Naive thymus-derived CD8-positive, alpha-beta T cell (primary cell): ENCODE data around the gene TMEM200A. TPM values are rescaled to one million over a fixed set of nuclear protein-coding genes. Genes with fewer than 3 reads are reported as not detected.

ENCODE experiments used
- ATAC-seq, 2 donors: fragments of 150-1000 bp; cut with Tn5 transposase in 1 of 2; sonication (Bioruptor Pico), chemical (Tn5 transposase) in 1 of 2; 1 replicate in 1 of 2; 2 replicates in 1 of 2; pipeline ENCODE4 v1.10.0; 2021; ENCODE audit warnings: mild to moderate bottlenecking in 2 of 2, moderate library complexity in 2 of 2
- POLR2A ChIA-PET: fragments of 350-600 bp; sonication (Branson Sonifier 250); formaldehyde crosslinking; loops from one replicate; lab custom pipeline; 2021; ENCODE audit warnings: antibody characterized with exemption; lab: Charles Lee
- DNase-seq, 10 donors: peaks; one replicate each; pipeline versions ENCODE4 v3.0.0 to v3.0.0-alpha.2; 2020 to 2022
- H3K27ac Mint-ChIP-seq, 10 donors: one replicate each; pipeline ENCODE4 v1.8.0; 2020 to 2022; ENCODE audit warnings: mild to moderate bottlenecking in 10 of 10, mixed read lengths in 10 of 10, moderate library complexity in 4 of 10, inconsistent platforms in 1 of 10
- H3K27me3 Mint-ChIP-seq, 5 donors: one replicate each; pipeline ENCODE4 v1.8.0; 2021 to 2022; ENCODE audit warnings: mixed read lengths in 5 of 5
- H3K36me3 Mint-ChIP-seq, 3 donors: one replicate each; pipeline ENCODE4 v1.8.0; 2020 to 2022; ENCODE audit warnings: mixed read lengths in 3 of 3, mild to moderate bottlenecking in 2 of 3, inconsistent platforms in 1 of 3
- H3K4me1 Mint-ChIP-seq, 4 donors: one replicate each; pipeline ENCODE4 v1.8.0; 2021 to 2022; ENCODE audit warnings: mixed read lengths in 4 of 4
- H3K4me3 Mint-ChIP-seq, 10 donors: one replicate each; pipeline ENCODE4 v1.8.0; 2020 to 2022; ENCODE audit warnings: mild to moderate bottlenecking in 10 of 10, mixed read lengths in 10 of 10, moderate library complexity in 6 of 10, inconsistent platforms in 1 of 10
- H3K9me3 Mint-ChIP-seq, 9 donors: one replicate each; pipeline ENCODE4 v1.8.0; 2020 to 2022; ENCODE audit warnings: mixed read lengths in 9 of 9, mild to moderate bottlenecking in 3 of 9, inconsistent platforms in 1 of 9, moderate library complexity in 1 of 9
- polyA plus RNA-seq, 3 donors: library from polyadenylated mRNA; unstranded; fragments of 300-500 nt; fragmentation: Illumina TruSeq; gene quantifications; one replicate each; pipeline ENCODE4 v1.2.3, GENCODE V29; 2021
- total RNA-seq, 8 experiments: library from RNA in 2 of 8; stranded (reverse) in 2 of 8; gene quantifications; one replicate each; pipeline ENCODE4 v1.2.3 and lab custom pipeline; 2021 to 2026

TMEM200A gene
- total and polyA plus RNA-seq, 5 experiments from 2014 or later: 0.14 TPM; not detected in 4

GRCh38 chr6:130364224-130364780, 1.5 kb upstream of the TMEM200A start:
- POLR2A ChIA-PET: no interaction called here
- peaks cover 0 to 18% (median 9%) of the 10 kb centered on the region in 9 donors for H3K9me3 Mint-ChIP-seq
- H3K27me3 Mint-ChIP-seq: peaks cover 11 to 48% (median 24%) of the 10 kb centered on the region in 5 donors
- ATAC-seq (no peak), DNase-seq (no peak)
- peaks cover 8 to 18% (median 14%) of the 10 kb centered on the region in 4 donors for H3K4me1 Mint-ChIP-seq
- H3K36me3 Mint-ChIP-seq: peaks cover 0 to 5% (median 0%) of the 10 kb centered on the region in 3 donors
- H3K4me3 Mint-ChIP-seq: peak overlapping the region; percentile 46 to 82 (median 68)
- H3K27ac Mint-ChIP-seq: peak overlapping the region in 1 of 10 donors; percentile 43

GRCh38 chr6:130366107-130367005, 539 bp downstream of the TMEM200A start:
- no peaks in the 10 kb centered on the region for H3K36me3 Mint-ChIP-seq
- H3K9me3 Mint-ChIP-seq: peaks cover 0 to 8% (median 2%) of the 10 kb centered on the region in 9 donors
- POLR2A ChIA-PET: no interaction called here
- H3K27ac Mint-ChIP-seq: peak overlapping the region in 1 of 10 donors; percentile 36
- H3K4me1 Mint-ChIP-seq: peaks cover 8 to 18% (median 14%) of the 10 kb centered on the region in 4 donors
- H3K27me3 Mint-ChIP-seq: peaks cover 11 to 60% (median 21%) of the 10 kb centered on the region in 5 donors
- DNase-seq: peak in 4 of 10 donors; percentile 2 to 12 (median 10)
- peak overlapping the region; percentile 71 to 86 (median 74) for H3K4me3 Mint-ChIP-seq
- ATAC-seq: peak; percentile 65 to 72

DNA sequence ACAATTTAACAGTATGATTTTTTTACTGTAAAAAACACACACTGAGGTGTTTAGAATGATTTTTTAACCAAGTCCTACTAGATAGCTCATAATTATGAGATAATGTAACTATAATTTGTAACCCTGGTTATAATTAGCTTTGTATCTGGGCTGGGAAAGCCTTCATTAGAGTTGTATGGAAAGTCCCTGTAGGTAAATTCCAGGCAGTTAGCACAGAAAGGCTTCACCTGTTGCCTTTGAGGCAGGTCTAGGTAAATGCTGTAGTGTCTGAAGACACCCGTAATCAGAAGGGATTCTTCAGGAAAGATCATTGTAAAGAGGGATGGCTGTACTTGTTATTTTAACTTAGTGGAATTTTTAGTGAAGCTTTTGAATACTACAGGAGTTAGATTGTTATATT, 1.9 kb downstream of the TMEM200A start:
- H3K4me1 Mint-ChIP-seq: peaks cover 8 to 18% (median 14%) of the 10 kb centered on the region in 4 donors
- no peak overlapping the region for H3K27ac Mint-ChIP-seq
- H3K9me3 Mint-ChIP-seq: peaks cover 0 to 5% (median 0%) of the 10 kb centered on the region in 9 donors
- no peaks in the 10 kb centered on the region for H3K36me3 Mint-ChIP-seq
- no peak for DNase-seq
- H3K27me3 Mint-ChIP-seq: peaks cover 9 to 60% (median 21%) of the 10 kb centered on the region in 5 donors
- H3K4me3 Mint-ChIP-seq: no peak overlapping the region
- no peak for ATAC-seq
- POLR2A ChIA-PET: no interaction called here

GRCh38 chr6:130368576-130368975, 2.8 kb downstream of the TMEM200A start:
- peaks cover 9 to 52% (median 21%) of the 10 kb centered on the region in 5 donors for H3K27me3 Mint-ChIP-seq

DNA sequence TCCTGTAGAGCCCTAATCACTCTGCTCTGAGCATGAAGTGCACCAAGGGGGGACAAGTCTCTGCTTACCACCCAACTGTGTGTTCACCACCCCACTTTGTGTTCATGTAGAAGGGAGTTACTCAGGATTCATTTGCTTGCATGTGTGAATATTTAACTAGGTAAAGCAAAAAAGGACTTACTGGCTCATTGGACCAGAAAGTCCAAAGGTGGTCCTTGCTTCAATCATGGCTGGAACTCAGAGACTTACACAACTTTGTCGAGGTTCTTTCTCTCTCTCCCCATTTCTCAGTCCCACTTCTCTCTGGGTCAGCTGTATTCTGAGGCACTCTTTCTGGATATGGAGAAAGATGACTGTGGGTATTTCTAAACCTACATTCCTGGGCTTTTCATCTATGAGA, 4.0 kb downstream of the TMEM200A start:
- DNase-seq: no peak
- H3K9me3 Mint-ChIP-seq: no peaks in the 10 kb centered on the region
- POLR2A ChIA-PET: no interaction called here
- no peak for ATAC-seq
- peaks cover 4 to 41% (median 19%) of the 10 kb centered on the region in 5 donors for H3K27me3 Mint-ChIP-seq
- H3K4me3 Mint-ChIP-seq: no peak overlapping the region
- H3K27ac Mint-ChIP-seq: no peak overlapping the region
- H3K36me3 Mint-ChIP-seq: no peaks in the 10 kb centered on the region
- H3K4me1 Mint-ChIP-seq: peaks cover 2 to 10% (median 6%) of the 10 kb centered on the region in 4 donors

More at GRCh38 chr6:130368576-130368975, 2.8 kb downstream of the TMEM200A start:
- no peak overlapping the region for H3K4me3 Mint-ChIP-seq
- peaks cover 0 to 3% (median 0%) of the 10 kb centered on the region in 9 donors for H3K9me3 Mint-ChIP-seq
- H3K36me3 Mint-ChIP-seq: no peaks in the 10 kb centered on the region
- no peak for ATAC-seq
- POLR2A ChIA-PET: no interaction called here
- peaks cover 8 to 18% (median 14%) of the 10 kb centered on the region in 4 donors for H3K4me1 Mint-ChIP-seq
- DNase-seq: no peak
- no peak overlapping the region for H3K27ac Mint-ChIP-seq

GRCh38 chr6:130371921-130372420, 6.2 kb downstream of the TMEM200A start:
- Mint-ChIP-seq H3K9me3 (no peaks in the 10 kb centered on the region), H3K27me3 (peaks cover 3 to 34% (median 8%) of the 10 kb centered on the region in 5 donors), H3K4me1 (peaks cover 0 to 2% (median under 1%) of the 10 kb centered on the region in 4 donors), H3K27ac (peak overlapping the region in 1 of 10 donors; percentile 12), H3K36me3 (no peaks in the 10 kb centered on the region), H3K4me3 (no peak overlapping the region)
- DNase-seq (no peak), ATAC-seq (no peak)
- POLR2A ChIA-PET: no interaction called here

- ATAC-seq: no peak
- DNase-seq: no peak
- H3K36me3 Mint-ChIP-seq: no peaks in the 10 kb centered on the region
- H3K27ac Mint-ChIP-seq: no peak overlapping the region
- POLR2A ChIA-PET: no interaction called here
- peaks cover 3 to 28% (median 6%) of the 10 kb centered on the region in 5 donors for H3K27me3 Mint-ChIP-seq
- no peaks in the 10 kb centered on the region for H3K9me3 Mint-ChIP-seq
- H3K4me3 Mint-ChIP-seq: no peak overlapping the region
- peaks cover 0 to 2% (median 0%) of the 10 kb centered on the region in 4 donors for H3K4me1 Mint-ChIP-seq
Observed at GRCh38 chr6:130372786-130373185, 7.0 kb downstream of the TMEM200A start.

GRCh38 chr6:130373992-130374391, 8.2 kb downstream of the TMEM200A start:
- H3K4me1 Mint-ChIP-seq: no peaks in the 10 kb centered on the region
- no peak overlapping the region for H3K4me3 Mint-ChIP-seq
- ATAC-seq (no peak), DNase-seq (no peak)
- no peaks in the 10 kb centered on the region for H3K9me3 Mint-ChIP-seq
- no peaks in the 10 kb centered on the region for H3K36me3 Mint-ChIP-seq
- H3K27me3 Mint-ChIP-seq: peaks cover 0 to 15% (median 2%) of the 10 kb centered on the region in 5 donors
- H3K27ac Mint-ChIP-seq: no peak overlapping the region
- POLR2A ChIA-PET: no interaction called here

DNA sequence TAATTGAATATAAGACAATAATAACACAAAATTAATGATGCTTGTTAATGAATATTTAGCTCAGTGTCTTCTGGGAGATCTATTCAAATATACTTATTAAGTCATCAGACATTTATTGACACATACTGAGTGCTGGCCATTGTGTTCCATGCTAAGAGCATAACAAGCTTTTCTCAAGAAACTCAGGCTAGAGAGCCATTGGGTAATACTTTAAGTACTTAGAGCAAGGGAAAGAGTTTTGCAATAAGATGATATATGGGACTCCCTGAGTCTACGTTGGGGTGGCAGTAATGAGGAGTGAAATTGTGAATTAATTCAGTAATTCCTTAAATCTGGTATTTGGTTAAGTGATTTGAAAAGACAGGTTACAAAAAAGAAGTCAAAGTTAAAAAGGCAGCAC, 11.1 kb downstream of the TMEM200A start:
- Mint-ChIP-seq H3K27me3 (peaks cover 0 to 2% (median 0%) of the 10 kb centered on the region in 5 donors), H3K4me3 (no peak overlapping the region), H3K27ac (no peak overlapping the region), H3K9me3 (no peaks in the 10 kb centered on the region), H3K4me1 (peaks cover 3 to 10% (median 8%) of the 10 kb centered on the region in 4 donors), H3K36me3 (no peaks in the 10 kb centered on the region)
- POLR2A ChIA-PET: no interaction called here
- DNase-seq: no peak
- ATAC-seq: no peak

GRCh38 chr6:130377371-130377770, 11.6 kb downstream of the TMEM200A start:
- H3K27me3 Mint-ChIP-seq: peaks cover 0 to 2% (median 0%) of the 10 kb centered on the region in 5 donors
- H3K4me1 Mint-ChIP-seq: peaks cover 6 to 14% (median 13%) of the 10 kb centered on the region in 4 donors
- POLR2A ChIA-PET: no interaction called here
- no peak for ATAC-seq
- no peak for DNase-seq
- H3K9me3 Mint-ChIP-seq: no peaks in the 10 kb centered on the region
- H3K27ac Mint-ChIP-seq: no peak overlapping the region
- H3K36me3 Mint-ChIP-seq: no peaks in the 10 kb centered on the region
- H3K4me3 Mint-ChIP-seq: no peak overlapping the region

DNA sequence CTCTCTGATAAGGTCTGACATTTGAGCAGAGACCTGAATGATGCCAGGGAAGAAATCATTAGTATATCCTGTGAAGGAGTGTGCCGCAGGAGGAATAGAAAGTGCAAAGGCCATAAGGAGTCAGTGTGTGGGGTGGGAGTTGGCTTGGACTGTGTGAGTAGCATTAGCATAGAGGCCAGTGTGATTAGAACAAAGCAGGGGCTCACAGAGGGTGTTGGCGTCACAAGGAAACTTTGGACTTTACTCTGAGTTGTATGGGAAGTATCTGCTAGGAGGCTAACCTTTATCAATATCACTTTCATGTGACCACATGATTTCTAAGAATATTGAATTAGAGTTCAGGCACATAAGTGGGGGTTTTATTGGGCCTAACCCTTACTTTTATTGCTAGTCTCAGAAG, 12.1 kb downstream of the TMEM200A start:
- DNase-seq: no peak
- Mint-ChIP-seq H3K36me3 (no peaks in the 10 kb centered on the region), H3K9me3 (no peaks in the 10 kb centered on the region), H3K4me3 (no peak overlapping the region), H3K27me3 (peaks cover 0 to 2% (median 0%) of the 10 kb centered on the region in 5 donors), H3K4me1 (peaks cover 6 to 19% (median 14%) of the 10 kb centered on the region in 4 donors), H3K27ac (no peak overlapping the region)
- ATAC-seq: no peak
- POLR2A ChIA-PET: no interaction called here

- Mint-ChIP-seq H3K27ac (no peak overlapping the region), H3K27me3 (peaks cover 0 to 2% (median 0%) of the 10 kb centered on the region in 5 donors), H3K4me1 (peaks cover 6 to 19% (median 14%) of the 10 kb centered on the region in 4 donors), H3K36me3 (no peaks in the 10 kb centered on the region), H3K4me3 (no peak overlapping the region), H3K9me3 (no peaks in the 10 kb centered on the region)
- POLR2A ChIA-PET: no interaction called here
- DNase-seq (no peak), ATAC-seq (no peak)
Observed at GRCh38 chr6:130379223-130379622, 13.4 kb downstream of the TMEM200A start.

DNA sequence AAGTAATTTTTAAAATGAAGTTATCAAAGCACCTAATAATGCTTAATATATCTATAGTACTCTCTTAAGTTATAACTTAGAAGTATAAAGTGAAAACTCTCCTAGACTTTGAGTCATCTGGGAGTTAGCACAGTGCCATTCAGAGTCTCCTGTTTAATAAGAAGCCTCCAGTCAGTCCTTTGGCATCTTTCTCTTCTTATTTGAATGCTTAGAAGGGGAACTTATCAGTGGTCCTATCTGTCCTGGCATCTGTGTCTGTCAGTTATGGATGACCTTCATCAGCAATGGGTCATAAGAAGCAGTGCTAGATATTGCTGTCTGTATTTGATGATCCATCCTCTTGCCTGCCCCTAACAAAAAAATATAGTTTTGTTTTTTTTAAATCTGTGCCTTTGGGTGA, 15.2 kb downstream of the TMEM200A start:
- POLR2A ChIA-PET: no interaction called here
- ATAC-seq: no peak
- no peak overlapping the region for H3K27ac Mint-ChIP-seq
- no peaks in the 10 kb centered on the region for H3K36me3 Mint-ChIP-seq
- peaks cover 6 to 19% (median 14%) of the 10 kb centered on the region in 4 donors for H3K4me1 Mint-ChIP-seq
- no peak for DNase-seq
- H3K4me3 Mint-ChIP-seq: no peak overlapping the region
- H3K9me3 Mint-ChIP-seq: no peaks in the 10 kb centered on the region
- H3K27me3 Mint-ChIP-seq: peaks cover 0 to 2% (median 0%) of the 10 kb centered on the region in 5 donors
